ENCODE measurements around the gene KLK10. TPM values are rescaled to one million over a fixed set of nuclear protein-coding genes. Genes with fewer than 3 reads are reported as not detected.

KLK10 gene
- polyA plus RNA-seq, 1 of the 3 experiments (the other 2 are of a cell fraction) = not detected

DNA sequence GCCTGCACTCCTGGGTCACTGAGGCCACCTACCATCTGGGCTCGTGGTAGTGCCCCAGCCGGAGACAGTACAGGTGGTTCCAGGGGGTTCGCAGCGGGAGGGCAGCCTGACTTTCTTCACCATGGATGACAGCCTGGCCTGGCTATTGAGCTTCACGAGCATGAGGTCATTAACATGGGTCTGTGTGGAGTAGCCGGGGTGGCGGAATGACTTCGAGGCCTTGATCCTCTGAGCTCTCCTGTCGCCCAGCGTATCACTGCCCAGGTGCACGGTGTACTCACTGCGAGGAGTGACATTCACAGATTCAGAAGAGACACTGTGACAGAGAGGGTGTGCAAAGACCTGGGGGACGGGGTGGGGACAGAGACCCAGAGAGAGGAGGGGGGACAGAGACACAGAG, 39.3 kb downstream of the KLK10 start:
- H3F3A ChIP-seq (replicated peaks; ENCODE audit: insufficient read depth) = no peaks in the 10 kb centered on the region
- no peaks in the 10 kb centered on the region for H3K9me3 ChIP-seq
- no peak overlapping the region for H3K9ac ChIP-seq
- TF ChIP-seq TEAD4 (IDR thresholded peaks at IDR 0.05; ENCODE audit: borderline replicate concordance, insufficient read depth) (no peak), YY1 (IDR thresholded peaks at IDR 0.05; ENCODE audit: low read depth) (no peak), JUND (IDR thresholded peaks at IDR 0.05) (no peak), GATA2 (CRISPR knock-in tag; IDR thresholded peaks at IDR 0.05) (no peak), CTCF (IDR thresholded peaks at IDR 0.05) (no peak), TAF1 (IDR thresholded peaks at IDR 0.05; ENCODE audit: borderline replicate concordance, low read depth, low read length) (no peak), TCF12 (IDR thresholded peaks at IDR 0.05) (no peak), POLR2AphosphoS5 (IDR thresholded peaks at IDR 0.05; ENCODE audit: low read depth, low read length) (no peak), SMC3 (IDR thresholded peaks at IDR 0.05; ENCODE audit: low read depth, low read length) (no peak), RAD21 (IDR thresholded peaks at IDR 0.05; ENCODE audit: low read length) (no peak), NRF1 (IDR thresholded peaks at IDR 0.05; ENCODE audit: low read depth, low read length) (no peak), EP300 (IDR thresholded peaks at IDR 0.05; ENCODE audit: borderline replicate concordance in 1 of 2, low read depth in 1 of 2, low read length in 1 of 2) (no peak)
- TF ChIP-seq, protein P1, sequence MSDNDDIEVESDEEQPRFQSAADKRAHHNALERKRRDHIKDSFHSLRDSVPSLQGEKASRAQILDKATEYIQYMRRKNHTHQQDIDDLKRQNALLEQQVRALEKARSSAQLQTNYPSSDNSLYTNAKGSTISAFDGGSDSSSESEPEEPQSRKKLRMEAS (IDR thresholded peaks at IDR 0.05; ENCODE audit: low read depth) = no peak
- TF ChIP-seq, protein P2, sequence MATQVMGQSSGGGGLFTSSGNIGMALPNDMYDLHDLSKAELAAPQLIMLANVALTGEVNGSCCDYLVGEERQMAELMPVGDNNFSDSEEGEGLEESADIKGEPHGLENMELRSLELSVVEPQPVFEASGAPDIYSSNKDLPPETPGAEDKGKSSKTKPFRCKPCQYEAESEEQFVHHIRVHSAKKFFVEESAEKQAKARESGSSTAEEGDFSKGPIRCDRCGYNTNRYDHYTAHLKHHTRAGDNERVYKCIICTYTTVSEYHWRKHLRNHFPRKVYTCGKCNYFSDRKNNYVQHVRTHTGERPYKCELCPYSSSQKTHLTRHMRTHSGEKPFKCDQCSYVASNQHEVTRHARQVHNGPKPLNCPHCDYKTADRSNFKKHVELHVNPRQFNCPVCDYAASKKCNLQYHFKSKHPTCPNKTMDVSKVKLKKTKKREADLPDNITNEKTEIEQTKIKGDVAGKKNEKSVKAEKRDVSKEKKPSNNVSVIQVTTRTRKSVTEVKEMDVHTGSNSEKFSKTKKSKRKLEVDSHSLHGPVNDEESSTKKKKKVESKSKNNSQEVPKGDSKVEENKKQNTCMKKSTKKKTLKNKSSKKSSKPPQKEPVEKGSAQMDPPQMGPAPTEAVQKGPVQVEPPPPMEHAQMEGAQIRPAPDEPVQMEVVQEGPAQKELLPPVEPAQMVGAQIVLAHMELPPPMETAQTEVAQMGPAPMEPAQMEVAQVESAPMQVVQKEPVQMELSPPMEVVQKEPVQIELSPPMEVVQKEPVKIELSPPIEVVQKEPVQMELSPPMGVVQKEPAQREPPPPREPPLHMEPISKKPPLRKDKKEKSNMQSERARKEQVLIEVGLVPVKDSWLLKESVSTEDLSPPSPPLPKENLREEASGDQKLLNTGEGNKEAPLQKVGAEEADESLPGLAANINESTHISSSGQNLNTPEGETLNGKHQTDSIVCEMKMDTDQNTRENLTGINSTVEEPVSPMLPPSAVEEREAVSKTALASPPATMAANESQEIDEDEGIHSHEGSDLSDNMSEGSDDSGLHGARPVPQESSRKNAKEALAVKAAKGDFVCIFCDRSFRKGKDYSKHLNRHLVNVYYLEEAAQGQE (IDR thresholded peaks at IDR 0.05; ENCODE audit: low read depth, low read length) = no peak
- H3K4me3 ChIP-seq (ENCODE audit: low read depth in 2 of 2, low read length in 1 of 2) = no peak overlapping the region
- no peaks in the 10 kb centered on the region for H3K36me3 ChIP-seq (replicated peaks in 1 of 2; ENCODE audit: control insufficient read depth in 1 of 2, insufficient read depth in 2 of 2, low read length in 1 of 2)
- H3K27me3 ChIP-seq (ENCODE audit: insufficient read depth) = no peaks in the 10 kb centered on the region; the same call in 1 of the 2 replicates
- H4K20me1 ChIP-seq (ENCODE audit: insufficient read depth) = no peaks in the 10 kb centered on the region
- 9% methylated on average over 9 of the region's 13 CpGs for WGBS (ENCODE audit: low lambda C conversion rate)
- no peaks in the 10 kb centered on the region for H3K79me2 ChIP-seq (ENCODE audit: insufficient read depth)
- H3K4me2 ChIP-seq = no peak overlapping the region
- no peak overlapping the region for H2AFZ ChIP-seq (ENCODE audit: low read depth)
- no peak overlapping the region for H3K27ac ChIP-seq (ENCODE audit: low read depth in 2 of 2, low read length in 1 of 2)
- H3K9me2 ChIP-seq = no peaks in the 10 kb centered on the region
- ChIA-PET POLR2A (no interaction called here), CTCF (no interaction called here)
- no peak for DNase-seq
- no peaks in the 10 kb centered on the region for H3K4me1 ChIP-seq (ENCODE audit: control insufficient read depth in 1 of 2, insufficient read depth in 2 of 2, low read depth in 1 of 2, low read length in 1 of 2)
